Neural progenitor cell (in vitro differentiated cells): ENCODE results near the gene TLR7. TPM values are rescaled to one million over a fixed set of nuclear protein-coding genes. Genes with fewer than 3 reads are reported as not detected.

ENCODE experiments used
- DNase-seq: peaks from one replicate; pipeline ENCODE4 v3.0.0-alpha.2; 2016; ENCODE audit warnings: low spot score
- H2AFZ ChIP-seq: fragments of 200-600 bp; sonication (generic); replicated peaks from 2 replicates; pipeline ENCODE4 v1.6.1; 2016; ENCODE audit warnings: antibody characterized with exemption
- H3F3A ChIP-seq: fragments of 200-600 bp; sonication (generic); 2 replicates; pipeline ENCODE4 v1.6.1; 2016; ENCODE audit warnings: antibody characterized with exemption, low read depth
- H3K27ac ChIP-seq: fragments of 200-600 bp; sonication (generic); 2 replicates; pipeline ENCODE4 v1.5.1; 2016; ENCODE audit warnings: mild to moderate bottlenecking
- H3K27me3 ChIP-seq: fragments of 200-600 bp; sonication (generic); 2 replicates; pipeline ENCODE4 v1.6.1; 2016; ENCODE audit warnings: mild to moderate bottlenecking, moderate library complexity
- H3K36me3 ChIP-seq: fragments of 200-600 bp; sonication (generic); 2 replicates; pipeline ENCODE4 v1.5.1; 2016
- H3K4me1 ChIP-seq: fragments of 200-600 bp; sonication (generic); 2 replicates; pipeline ENCODE4 v1.6.1; 2016; ENCODE audit warnings: mixed run types
- H3K4me2 ChIP-seq: fragments of 200-600 bp; sonication (generic); 2 replicates; pipeline ENCODE4 v1.6.1; 2016
- H3K4me3 ChIP-seq: fragments of 200-600 bp; sonication (generic); 2 replicates; pipeline ENCODE4 v1.5.1; 2016
- H3K79me2 ChIP-seq: fragments of 200-600 bp; sonication (generic); 2 replicates; pipeline ENCODE4 v1.6.1; 2016; ENCODE audit warnings: low read depth
- H3K9ac ChIP-seq: fragments of 200-600 bp; sonication (generic); 2 replicates; pipeline ENCODE4 v1.6.1; 2016
- H3K9me3 ChIP-seq: fragments of 200-600 bp; sonication (generic); 2 replicates; pipeline ENCODE4 v1.5.1; 2016; ENCODE audit warnings: low read depth
- H4K20me1 ChIP-seq: fragments of 200-600 bp; sonication (generic); 2 replicates; pipeline ENCODE4 v1.6.1; 2016; ENCODE audit warnings: low read depth
- H3K27ac Mint-ChIP-seq: 3 replicates; pipeline ENCODE4 v1.8.0; 2021; ENCODE audit warnings: mixed read lengths
- H3K27me3 Mint-ChIP-seq: 2 replicates; pipeline ENCODE4 v1.8.0; 2022; ENCODE audit warnings: low read depth, mild to moderate bottlenecking, inconsistent platforms, moderate library complexity, mixed read lengths; ENCODE audit not compliant: insufficient read depth
- H3K36me3 Mint-ChIP-seq: 3 replicates; pipeline ENCODE4 v1.8.0; 2021; ENCODE audit warnings: mixed read lengths
- H3K4me1 Mint-ChIP-seq: 3 replicates; pipeline ENCODE4 v1.8.0; 2021; ENCODE audit warnings: mixed read lengths
- H3K4me3 Mint-ChIP-seq: 3 replicates; pipeline ENCODE4 v1.8.0; 2021; ENCODE audit warnings: mild to moderate bottlenecking, moderate library complexity, mixed read lengths
- H3K9me3 Mint-ChIP-seq: 3 replicates; pipeline ENCODE4 v1.8.0; 2020; ENCODE audit warnings: mixed read lengths
- CTCF ChIP-seq: fragments of 200-600 bp; sonication (generic); IDR thresholded peaks from 2 replicates; pipeline ENCODE4 v1.5.1; 2017; ENCODE audit warnings: antibody characterized with exemption, mild to moderate bottlenecking
- EZH2 ChIP-seq: fragments of 200-600 bp; sonication (generic); IDR thresholded peaks from 2 replicates; pipeline ENCODE4 v1.6.1; 2017; ENCODE audit warnings: antibody characterized with exemption, mild to moderate bottlenecking, moderate library complexity
- EZH2phosphoT487 ChIP-seq: fragments of 200-600 bp; sonication (generic); IDR thresholded peaks from 2 replicates; pipeline ENCODE4 v1.6.1; 2017; ENCODE audit warnings: antibody characterized with exemption
- total RNA-seq: library from RNA; depleted of rRNA; stranded (reverse); fragments of >200 nt; gene quantifications from 2 replicates; pipeline ENCODE4 v1.2.3, GENCODE V29; 2015; ENCODE audit warnings: low replicate concordance

The TLR7 gene
- total RNA-seq, 1 donor from 2014 or later, result not detected

- Mint-ChIP-seq H3K4me3 (no peak overlapping the region), H3K27me3 (no peaks in the 10 kb centered on the region), H3K27ac (no peak overlapping the region), H3K36me3 (no peaks in the 10 kb centered on the region), H3K9me3 (peaks cover 7% of the 10 kb centered on the region), H3K4me1 (peaks cover 2% of the 10 kb centered on the region)
- H3K4me1 ChIP-seq, result no peaks in the 10 kb centered on the region
- H3K9me3 ChIP-seq, result peaks cover 3% of the 10 kb centered on the region
- no peak overlapping the region for H3K4me2 ChIP-seq
- no peak overlapping the region for H3K27ac ChIP-seq
- no peak overlapping the region for H3K9ac ChIP-seq
- no peaks in the 10 kb centered on the region for H3K36me3 ChIP-seq
- H2AFZ ChIP-seq, result no peak overlapping the region
- no peaks in the 10 kb centered on the region for H4K20me1 ChIP-seq
- DNase-seq, result no peak
- H3F3A ChIP-seq, result no peaks in the 10 kb centered on the region
- H3K79me2 ChIP-seq, result no peaks in the 10 kb centered on the region
- no peak overlapping the region for H3K4me3 ChIP-seq
- H3K27me3 ChIP-seq, result no peaks in the 10 kb centered on the region
- no peak for TF ChIP-seq EZH2phosphoT487
- TF ChIP-seq EZH2, result no peak
- no peak for TF ChIP-seq CTCF
Measured at GRCh38 chrX:12872741-12873140, 5.9 kb downstream of the TLR7 start.

GRCh38 chrX:12874581-12874980, 7.7 kb downstream of the TLR7 start:
- Mint-ChIP-seq H3K27ac (no peak overlapping the region), H3K9me3 (peaks cover 5% of the 10 kb centered on the region), H3K4me3 (no peak overlapping the region), H3K27me3 (no peaks in the 10 kb centered on the region), H3K4me1 (peaks cover 2% of the 10 kb centered on the region), H3K36me3 (no peaks in the 10 kb centered on the region)
- H3K4me2 ChIP-seq, result no peak overlapping the region
- peaks cover 3% of the 10 kb centered on the region for H3K9me3 ChIP-seq
- no peaks in the 10 kb centered on the region for H3K79me2 ChIP-seq
- no peaks in the 10 kb centered on the region for H3K36me3 ChIP-seq
- TF ChIP-seq EZH2phosphoT487 (no peak), CTCF (no peak), EZH2 (no peak)
- no peak overlapping the region for H2AFZ ChIP-seq
- no peak overlapping the region for H3K4me3 ChIP-seq
- H3K9ac ChIP-seq, result no peak overlapping the region
- no peaks in the 10 kb centered on the region for H4K20me1 ChIP-seq
- no peaks in the 10 kb centered on the region for H3K27me3 ChIP-seq
- H3K4me1 ChIP-seq, result no peaks in the 10 kb centered on the region
- no peak overlapping the region for H3K27ac ChIP-seq
- no peak for DNase-seq
- no peaks in the 10 kb centered on the region for H3F3A ChIP-seq

GRCh38 chrX:12877386-12877785, 10.5 kb downstream of the TLR7 start:
- Histone ChIP-seq H3F3A (no peaks in the 10 kb centered on the region), H3K4me3 (no peak overlapping the region), H3K27ac (no peak overlapping the region), H2AFZ (no peak overlapping the region), H3K9me3 (peaks cover 3% of the 10 kb centered on the region), H3K4me1 (no peaks in the 10 kb centered on the region), H3K79me2 (no peaks in the 10 kb centered on the region), H3K9ac (no peak overlapping the region), H3K27me3 (no peaks in the 10 kb centered on the region), H4K20me1 (no peaks in the 10 kb centered on the region), H3K4me2 (no peak overlapping the region), H3K36me3 (no peaks in the 10 kb centered on the region)
- no peaks in the 10 kb centered on the region for H3K27me3 Mint-ChIP-seq
- DNase-seq, result no peak
- no peak overlapping the region for H3K4me3 Mint-ChIP-seq
- peaks cover 2% of the 10 kb centered on the region for H3K4me1 Mint-ChIP-seq
- H3K27ac Mint-ChIP-seq, result no peak overlapping the region
- TF ChIP-seq EZH2phosphoT487 (no peak), CTCF (no peak), EZH2 (no peak)
- no peaks in the 10 kb centered on the region for H3K36me3 Mint-ChIP-seq
- peaks cover 5% of the 10 kb centered on the region for H3K9me3 Mint-ChIP-seq

GRCh38 chrX:12878536-12878935, 11.7 kb downstream of the TLR7 start:
- Histone ChIP-seq H2AFZ (no peak overlapping the region), H3K4me3 (no peak overlapping the region), H4K20me1 (no peaks in the 10 kb centered on the region), H3K4me1 (no peaks in the 10 kb centered on the region), H3K27ac (no peak overlapping the region), H3K36me3 (no peaks in the 10 kb centered on the region), H3K9me3 (peaks cover 3% of the 10 kb centered on the region), H3K9ac (no peak overlapping the region), H3K4me2 (no peak overlapping the region), H3K27me3 (no peaks in the 10 kb centered on the region), H3F3A (no peaks in the 10 kb centered on the region), H3K79me2 (no peaks in the 10 kb centered on the region)
- no peak for DNase-seq
- H3K27me3 Mint-ChIP-seq, result no peaks in the 10 kb centered on the region
- peaks cover 2% of the 10 kb centered on the region for H3K4me1 Mint-ChIP-seq
- TF ChIP-seq EZH2phosphoT487 (no peak), EZH2 (no peak), CTCF (no peak)
- no peak overlapping the region for H3K27ac Mint-ChIP-seq
- H3K4me3 Mint-ChIP-seq, result no peak overlapping the region
- H3K36me3 Mint-ChIP-seq, result no peaks in the 10 kb centered on the region
- H3K9me3 Mint-ChIP-seq, result peaks cover 2% of the 10 kb centered on the region
